ENCODE measurements around the gene GPNMB. TPM values are rescaled to one million over a fixed set of nuclear protein-coding genes. Genes with fewer than 3 reads are reported as not detected.

Gene GPNMB
- total and polyA plus RNA-seq, 2 of the 13 experiments (the other 11 are each of a cell fraction or from before 2014, with no cell fraction given) = 1.1 to 1.6 TPM

- no TSS peak for BruUV-seq (replicated peaks)
- Histone ChIP-seq H3K27me3 (ENCODE audit: control insufficient read depth in 1 of 2, insufficient read depth in 2 of 2, low read length in 2 of 2) (no peaks in the 10 kb centered on the region; a peak in 1 of 5 replicates), H3K9ac (ENCODE audit: insufficient read depth, low read depth, low read length) (peak overlapping the region; percentile 84), H2AFZ (ENCODE audit: low read length) (peak overlapping the region; percentile 59), H3K36me3 (replicated peaks in 1 of 2; ENCODE audit: control insufficient read depth in 1 of 2, insufficient read depth in 2 of 2, low read length in 2 of 2) (no peaks in the 10 kb centered on the region), H3K9me3 (ENCODE audit: low read length) (no peaks in the 10 kb centered on the region), H3K4me3 (replicated peaks in 1 of 3; ENCODE audit: insufficient read depth in 1 of 3, low read depth in 2 of 3, low read length in 3 of 3) (peak overlapping the region in 2 of 3 experiments; percentile 50 to 70; a peak in 3 of 6 replicates), H3K4me1 (ENCODE audit: insufficient read depth, low read length) (peaks cover 81% of the 10 kb centered on the region), H3K4me2 (ENCODE audit: low read depth, low read length) (peak overlapping the region; percentile 98), H3K79me2 (ENCODE audit: insufficient read depth, low read length) (peaks cover 6% of the 10 kb centered on the region), H3K27ac (ENCODE audit: extremely low read length, insufficient read depth, low read length) (peak overlapping the region; percentile 100), H4K20me1 (ENCODE audit: insufficient read depth, low read length) (no peaks in the 10 kb centered on the region)
- FAIRE-seq (peak; percentile 97), DNase-seq (ENCODE audit: low spot score) (peak; percentile 93), ATAC-seq (peak; percentile 57)
- intact Hi-C loops (cut with micrococcal nuclease; ENCODE audit: unreplicated experiment) (loop anchor here (1.0 to 5.0 kb wide), 2 partner anchors 43 to 180 kb away; no protein-coding TSS in a partner anchor), in situ Hi-C loops (cut with HindIII; ENCODE audit: extremely low pct_ligation_motif_present, low pct_unique_long_range_greater_than_20kb) (no loop called here)
- CTCF ChIA-PET (ENCODE audit: low intra/inter-chr PET ratio, low total read pairs) = no interaction called here
- POLR2A ChIA-PET = interaction anchor here (1.0 to 4.9 kb wide), 19 partner anchors 9 to 180 kb away, joined by 3 to 69 read pairs (median 7); partner anchors contain the start of gene IGF2BP3
- WGBS (ENCODE audit: low lambda C conversion rate) = 4% methylated on average over 6 of the region's 6 CpGs
- TF ChIP-seq, protein P1, sequence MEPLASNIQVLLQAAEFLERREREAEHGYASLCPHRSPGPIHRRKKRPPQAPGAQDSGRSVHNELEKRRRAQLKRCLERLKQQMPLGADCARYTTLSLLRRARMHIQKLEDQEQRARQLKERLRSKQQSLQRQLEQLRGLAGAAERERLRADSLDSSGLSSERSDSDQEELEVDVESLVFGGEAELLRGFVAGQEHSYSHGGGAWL (CRISPR knock-in tag; IDR thresholded peaks at IDR 0.05) = no peak
- TF ChIP-seq PPARG (CRISPR knock-in tag; conservative IDR thresholded peaks at IDR 0.05) = 0 out of 2 replicates have a peak, but pooled peaks have one; percentile 32
- 0 out of 2 replicates have a peak, but pooled peaks have one; percentile 41 for TF ChIP-seq HNRNPUL1 (IDR thresholded peaks at IDR 0.05; ENCODE audit: low read depth, low read length)
- TF ChIP-seq ZFY (CRISPR knock-in tag; IDR thresholded peaks at IDR 0.05) = peak; percentile 72
- no peak for TF ChIP-seq NAIF1 (CRISPR knock-in tag; IDR thresholded peaks at IDR 0.05; ENCODE audit: borderline replicate concordance)
- peak; percentile 54; the same call in 1 of the 2 replicates for TF ChIP-seq KDM6A (CRISPR knock-in tag; IDR thresholded peaks at IDR 0.05; ENCODE audit: low read depth)
- TF ChIP-seq MAF1 (CRISPR knock-in tag; IDR thresholded peaks at IDR 0.05; ENCODE audit: borderline replicate concordance) = no peak
- TF ChIP-seq, protein P2, sequence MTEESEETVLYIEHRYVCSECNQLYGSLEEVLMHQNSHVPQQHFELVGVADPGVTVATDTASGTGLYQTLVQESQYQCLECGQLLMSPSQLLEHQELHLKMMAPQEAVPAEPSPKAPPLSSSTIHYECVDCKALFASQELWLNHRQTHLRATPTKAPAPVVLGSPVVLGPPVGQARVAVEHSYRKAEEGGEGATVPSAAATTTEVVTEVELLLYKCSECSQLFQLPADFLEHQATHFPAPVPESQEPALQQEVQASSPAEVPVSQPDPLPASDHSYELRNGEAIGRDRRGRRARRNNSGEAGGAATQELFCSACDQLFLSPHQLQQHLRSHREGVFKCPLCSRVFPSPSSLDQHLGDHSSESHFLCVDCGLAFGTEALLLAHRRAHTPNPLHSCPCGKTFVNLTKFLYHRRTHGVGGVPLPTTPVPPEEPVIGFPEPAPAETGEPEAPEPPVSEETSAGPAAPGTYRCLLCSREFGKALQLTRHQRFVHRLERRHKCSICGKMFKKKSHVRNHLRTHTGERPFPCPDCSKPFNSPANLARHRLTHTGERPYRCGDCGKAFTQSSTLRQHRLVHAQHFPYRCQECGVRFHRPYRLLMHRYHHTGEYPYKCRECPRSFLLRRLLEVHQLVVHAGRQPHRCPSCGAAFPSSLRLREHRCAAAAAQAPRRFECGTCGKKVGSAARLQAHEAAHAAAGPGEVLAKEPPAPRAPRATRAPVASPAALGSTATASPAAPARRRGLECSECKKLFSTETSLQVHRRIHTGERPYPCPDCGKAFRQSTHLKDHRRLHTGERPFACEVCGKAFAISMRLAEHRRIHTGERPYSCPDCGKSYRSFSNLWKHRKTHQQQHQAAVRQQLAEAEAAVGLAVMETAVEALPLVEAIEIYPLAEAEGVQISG (CRISPR knock-in tag; IDR thresholded peaks at IDR 0.05) = peak; percentile 36; the same call in 1 of the 2 replicates
- no peak for TF ChIP-seq ZKSCAN8 (CRISPR knock-in tag; IDR thresholded peaks at IDR 0.05; ENCODE audit: borderline replicate concordance)
- peak; percentile 28; the same call in 1 of the 2 replicates for TF ChIP-seq MIER3 (CRISPR knock-in tag; IDR thresholded peaks at IDR 0.05; ENCODE audit: borderline replicate concordance)
- peak; percentile 74; the same call in 1 of the 2 replicates for TF ChIP-seq ZNF816 (CRISPR knock-in tag; IDR thresholded peaks at IDR 0.05; ENCODE audit: borderline replicate concordance)
- TF ChIP-seq, protein P3, sequence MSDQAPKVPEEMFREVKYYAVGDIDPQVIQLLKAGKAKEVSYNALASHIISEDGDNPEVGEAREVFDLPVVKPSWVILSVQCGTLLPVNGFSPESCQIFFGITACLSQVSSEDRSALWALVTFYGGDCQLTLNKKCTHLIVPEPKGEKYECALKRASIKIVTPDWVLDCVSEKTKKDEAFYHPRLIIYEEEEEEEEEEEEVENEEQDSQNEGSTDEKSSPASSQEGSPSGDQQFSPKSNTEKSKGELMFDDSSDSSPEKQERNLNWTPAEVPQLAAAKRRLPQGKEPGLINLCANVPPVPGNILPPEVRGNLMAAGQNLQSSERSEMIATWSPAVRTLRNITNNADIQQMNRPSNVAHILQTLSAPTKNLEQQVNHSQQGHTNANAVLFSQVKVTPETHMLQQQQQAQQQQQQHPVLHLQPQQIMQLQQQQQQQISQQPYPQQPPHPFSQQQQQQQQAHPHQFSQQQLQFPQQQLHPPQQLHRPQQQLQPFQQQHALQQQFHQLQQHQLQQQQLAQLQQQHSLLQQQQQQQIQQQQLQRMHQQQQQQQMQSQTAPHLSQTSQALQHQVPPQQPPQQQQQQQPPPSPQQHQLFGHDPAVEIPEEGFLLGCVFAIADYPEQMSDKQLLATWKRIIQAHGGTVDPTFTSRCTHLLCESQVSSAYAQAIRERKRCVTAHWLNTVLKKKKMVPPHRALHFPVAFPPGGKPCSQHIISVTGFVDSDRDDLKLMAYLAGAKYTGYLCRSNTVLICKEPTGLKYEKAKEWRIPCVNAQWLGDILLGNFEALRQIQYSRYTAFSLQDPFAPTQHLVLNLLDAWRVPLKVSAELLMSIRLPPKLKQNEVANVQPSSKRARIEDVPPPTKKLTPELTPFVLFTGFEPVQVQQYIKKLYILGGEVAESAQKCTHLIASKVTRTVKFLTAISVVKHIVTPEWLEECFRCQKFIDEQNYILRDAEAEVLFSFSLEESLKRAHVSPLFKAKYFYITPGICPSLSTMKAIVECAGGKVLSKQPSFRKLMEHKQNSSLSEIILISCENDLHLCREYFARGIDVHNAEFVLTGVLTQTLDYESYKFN (CRISPR knock-in tag; conservative IDR thresholded peaks at IDR 0.05) = peak; percentile 85
- TF ChIP-seq SP5 (CRISPR knock-in tag; IDR thresholded peaks at IDR 0.05; ENCODE audit: borderline replicate concordance, low read depth) = 0 out of 2 replicates have a peak, but pooled peaks have one; percentile 34
- TF ChIP-seq ZNF552 (CRISPR knock-in tag; IDR thresholded peaks at IDR 0.05; ENCODE audit: borderline replicate concordance) = no peak
- TF ChIP-seq XRCC5 (optimal IDR thresholded peaks at IDR 0.05; ENCODE audit: low read length) = no peak
- peak; percentile 52 for TF ChIP-seq HNF4G (IDR thresholded peaks at IDR 0.05; ENCODE audit: borderline replicate concordance, low read depth, low read length)
- peak; percentile 38; the same call in 1 of the 2 replicates for TF ChIP-seq HNF4G (CRISPR knock-in tag; IDR thresholded peaks at IDR 0.05; ENCODE audit: borderline replicate concordance, low read depth)
These were observed 48.2 kb downstream of the GPNMB start for GRCh38 chr7:23294549-23295400.

Data from HepG2 (cell line).